HG02884 (cell line): ENCODE results near the gene ACAN.

ENCODE experiments used
- ATAC-seq: cut with Tn5 transposase; IDR thresholded peaks from one replicate; pipeline ENCODE4 v1.9.1; 2021; ENCODE audit warnings: mild to moderate bottlenecking, moderate library complexity; ENCODE audit not compliant: unreplicated experiment

Gene ACAN

DNA sequence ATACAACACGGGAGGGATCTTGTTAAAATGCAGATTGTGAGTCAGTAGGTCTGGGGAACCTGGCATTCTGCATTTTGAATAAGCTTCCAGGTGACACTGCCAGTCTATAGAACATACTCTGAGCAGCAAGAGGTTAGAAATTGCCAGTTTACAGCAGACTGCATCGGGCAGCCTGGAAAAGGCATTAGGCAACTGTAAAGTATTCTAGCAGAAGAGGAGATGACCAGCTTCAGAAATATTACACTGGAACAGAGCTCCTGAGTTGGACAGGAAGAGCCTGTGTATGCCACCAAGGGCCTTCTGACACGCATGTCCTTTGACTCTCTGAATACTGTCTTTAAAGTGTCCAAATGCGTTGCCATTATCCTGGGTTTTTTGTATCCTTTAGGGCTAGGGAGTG lies 2.5 kb upstream of the ACAN start:
- ATAC-seq, result no peak

DNA sequence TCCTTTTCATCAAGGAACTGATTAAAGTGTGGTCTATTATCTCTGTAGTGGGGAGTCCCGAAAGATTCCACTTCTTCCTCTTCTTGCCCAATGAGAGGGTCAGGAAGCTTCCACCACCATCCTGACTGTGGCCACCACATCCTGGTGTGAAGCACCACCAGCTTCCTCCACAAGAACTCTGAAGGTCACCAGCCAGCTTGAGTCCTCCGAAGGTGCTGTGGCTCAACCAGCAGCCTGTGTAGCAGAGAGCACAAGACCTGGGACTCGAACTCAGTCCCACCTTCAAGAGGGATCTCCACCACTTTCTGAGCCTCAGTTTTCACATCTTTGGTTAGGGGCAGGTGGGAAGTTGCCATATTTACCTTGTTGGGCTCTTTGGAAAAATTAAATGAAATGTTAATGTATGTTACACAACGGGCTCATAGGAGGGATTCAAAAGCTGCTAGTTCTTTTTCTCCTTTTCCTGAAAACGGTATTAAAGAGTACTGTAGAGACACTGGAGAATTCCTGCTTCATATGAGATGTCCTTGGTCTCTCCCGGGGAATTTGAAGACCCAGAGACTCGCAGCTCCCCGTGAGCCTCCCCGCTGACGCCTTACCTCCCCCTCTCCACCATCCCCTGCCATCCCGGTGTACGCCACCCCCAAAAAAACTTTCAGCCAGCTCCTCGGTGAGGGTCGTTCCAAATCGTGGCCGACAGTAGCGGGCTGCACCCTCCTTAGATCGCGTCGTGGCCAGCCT lies 816 bp upstream of the ACAN start:
- ATAC-seq, result no peak

DNA sequence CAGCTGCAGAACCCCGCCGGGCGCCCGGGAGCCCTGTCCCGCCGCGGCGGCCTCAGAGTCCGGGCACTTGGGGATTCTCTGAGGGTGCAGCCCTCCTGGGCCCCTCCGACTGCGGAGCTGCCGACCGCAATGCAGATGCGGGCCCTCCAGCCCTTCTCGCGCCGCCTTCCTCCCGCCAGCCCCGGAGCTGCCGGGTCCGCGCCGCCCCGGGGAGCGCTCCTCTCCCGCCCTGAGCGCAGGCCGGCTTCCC lies 320 bp upstream of the ACAN start:
- ATAC-seq, result no peak

DNA sequence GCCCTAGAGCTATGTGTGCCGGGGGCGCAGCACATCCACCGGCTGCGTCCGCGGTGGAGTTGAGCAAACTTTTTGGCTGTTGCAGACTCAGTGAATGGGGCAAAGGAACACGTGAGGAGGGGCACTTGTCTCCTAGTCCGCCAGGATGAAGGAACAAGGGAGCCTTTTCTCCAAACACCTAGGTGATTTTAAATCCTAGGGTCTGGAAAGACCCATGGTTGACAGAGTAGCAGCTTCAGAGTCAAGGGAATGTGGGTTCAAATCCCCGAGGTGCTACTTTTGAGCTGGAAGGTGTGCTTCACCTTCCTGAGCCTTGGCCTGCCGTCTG lies 648 bp downstream of the ACAN start:
- ATAC-seq, result no peak

DNA sequence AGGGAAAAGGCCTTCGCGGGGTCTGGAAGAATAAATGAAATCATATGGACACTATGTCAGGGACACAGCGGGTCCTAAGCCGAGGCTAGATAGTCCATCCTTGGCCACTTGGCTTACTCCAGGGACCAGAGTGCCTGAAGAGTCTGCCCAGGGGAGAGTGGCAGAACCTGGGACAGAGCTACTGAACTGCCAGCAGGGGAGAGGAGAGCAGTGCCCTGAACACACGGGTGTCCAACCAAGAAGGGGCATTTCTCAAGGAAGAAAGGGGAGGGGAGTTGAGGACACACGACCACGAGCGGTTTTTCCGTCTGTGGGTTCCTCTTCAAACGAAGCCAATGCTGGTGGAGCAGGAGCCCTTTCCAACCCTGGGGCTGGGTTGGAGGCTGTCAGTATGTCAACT lies 1.0 kb downstream of the ACAN start:
- ATAC-seq, result no peak

DNA sequence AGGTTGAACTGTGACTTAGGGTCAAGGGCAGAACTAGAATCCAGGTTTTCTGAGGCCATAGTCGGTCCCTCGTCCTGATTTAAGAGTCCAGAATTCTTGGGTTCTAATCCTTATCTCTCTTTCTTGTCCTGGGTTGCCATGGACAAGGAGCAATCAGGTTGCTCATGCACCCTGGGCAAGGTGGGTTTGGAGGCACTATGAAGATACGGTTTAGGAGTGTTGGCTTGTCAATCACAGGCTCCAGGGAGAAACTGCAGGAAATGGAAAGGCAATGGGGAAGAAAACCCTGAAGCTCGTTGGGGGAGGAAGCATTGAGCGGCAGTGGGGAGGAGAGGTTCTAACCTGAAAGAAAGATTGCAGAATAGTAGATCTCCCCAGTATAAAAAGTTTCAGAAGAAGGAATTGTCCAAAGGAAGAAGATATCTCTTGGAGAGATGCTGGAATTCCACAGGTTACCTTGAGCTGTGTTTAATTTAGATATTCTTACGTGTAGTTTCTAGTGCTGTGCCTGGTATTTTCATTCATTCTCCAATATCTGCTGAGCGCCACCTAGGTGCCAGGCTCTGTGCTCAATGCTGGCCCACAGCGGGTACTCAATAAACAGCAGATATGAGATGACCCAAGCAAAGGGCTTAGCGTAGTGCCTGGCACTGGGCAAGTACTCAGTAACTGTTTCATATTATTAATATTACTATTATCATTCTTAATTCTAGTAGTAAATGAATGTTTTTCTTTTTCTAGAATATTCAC lies 2.0 kb downstream of the ACAN start:
- ATAC-seq, result no peak

DNA sequence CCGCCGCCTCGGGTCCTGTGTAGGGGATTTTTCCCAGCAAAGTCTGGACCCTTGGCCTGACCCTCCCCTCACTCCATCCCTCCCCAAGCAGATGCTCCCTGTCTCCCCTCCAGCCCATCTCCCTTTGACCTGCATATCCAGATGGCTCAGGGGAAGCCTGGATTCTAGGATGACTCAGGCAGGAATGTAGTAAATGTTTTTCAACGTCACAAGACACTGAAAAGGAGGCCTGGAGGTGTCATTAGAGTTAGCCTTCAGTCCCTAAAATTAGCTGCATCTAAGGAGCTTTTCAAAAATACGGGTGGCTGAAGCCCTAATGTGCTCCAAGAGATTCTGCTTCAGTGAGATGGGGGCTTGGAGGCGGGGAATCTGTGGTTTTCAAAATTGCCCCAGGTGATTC lies 7.2 kb downstream of the ACAN start:
- ATAC-seq, result no peak

DNA sequence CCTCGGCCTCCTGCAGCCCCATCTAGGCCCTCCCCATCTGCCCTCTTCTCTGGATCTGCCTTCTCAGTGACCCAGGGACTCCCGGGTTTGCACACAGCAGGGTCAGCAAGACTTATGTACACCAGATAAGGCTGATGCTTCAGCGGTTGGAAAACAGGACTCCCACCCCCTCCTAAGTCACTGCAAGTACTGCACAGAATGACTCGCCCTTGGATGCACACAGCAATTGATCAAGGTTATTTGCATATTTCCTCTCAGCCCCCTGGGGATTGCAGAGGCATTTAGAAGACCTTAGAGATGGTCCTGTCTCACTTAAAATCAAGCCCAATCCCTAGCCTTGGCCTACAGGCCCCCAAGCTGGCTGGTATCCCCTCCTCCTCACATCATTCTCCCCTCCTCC lies 8.9 kb downstream of the ACAN start:
- no peak for ATAC-seq

DNA sequence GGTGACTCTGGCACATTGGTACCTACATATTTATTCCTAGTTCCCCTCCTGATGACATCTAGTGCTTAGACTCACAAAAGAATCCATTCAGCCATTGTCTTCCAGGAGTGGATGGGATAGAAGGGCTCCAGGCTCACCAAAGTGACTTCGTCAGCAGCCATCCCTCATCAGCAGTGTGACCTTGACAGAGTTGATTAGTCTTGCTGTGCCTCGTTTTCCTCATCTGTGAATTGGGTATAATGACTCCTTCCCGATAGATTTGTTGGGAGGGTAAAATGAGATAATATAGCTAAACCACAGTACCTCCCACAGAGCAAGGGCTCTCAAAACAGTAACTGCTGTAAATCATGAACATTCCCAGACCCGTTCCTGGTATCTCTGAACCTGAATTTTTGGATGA lies 10.7 kb downstream of the ACAN start:
- ATAC-seq, result no peak

DNA sequence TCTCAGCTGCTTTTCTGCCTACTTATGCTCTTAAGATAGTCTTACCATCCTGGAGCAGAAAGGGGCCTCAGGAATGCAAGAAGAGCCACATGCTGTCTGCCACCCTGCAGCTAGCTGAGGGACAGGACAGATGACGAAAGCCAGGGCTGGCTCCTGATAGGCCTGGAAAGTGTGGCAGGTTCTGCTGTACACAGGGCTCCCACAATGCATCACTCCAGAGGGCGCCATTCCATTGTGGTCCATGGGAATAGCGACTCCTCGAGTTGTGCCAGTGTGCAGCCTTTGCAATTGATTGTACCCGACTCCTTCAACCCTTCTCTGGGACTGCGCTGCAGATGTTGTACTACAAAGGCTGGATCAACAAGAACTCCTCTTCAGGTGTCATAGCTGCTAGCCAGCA lies 11.2 kb downstream of the ACAN start:
- no peak for ATAC-seq

DNA sequence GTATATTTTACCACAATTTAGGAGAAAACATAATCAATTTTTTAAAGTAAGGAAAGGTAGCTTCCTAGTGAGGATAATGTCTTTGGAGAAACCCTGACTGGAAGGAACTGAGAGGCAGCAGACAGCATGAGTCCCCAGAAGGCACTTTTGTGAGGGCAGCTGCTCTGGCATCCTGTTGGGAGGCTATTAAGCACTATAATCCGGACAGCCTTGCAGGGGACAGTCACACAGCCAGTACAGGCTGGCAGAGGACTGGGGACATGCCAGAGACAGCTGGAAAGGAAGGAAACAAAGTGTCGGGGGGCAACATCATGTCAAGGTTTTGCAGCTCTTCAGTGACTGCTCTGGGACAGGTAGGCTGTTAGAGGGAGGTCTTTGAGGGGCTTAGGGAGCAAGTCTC lies 15.7 kb downstream of the ACAN start:
- no peak for ATAC-seq

DNA sequence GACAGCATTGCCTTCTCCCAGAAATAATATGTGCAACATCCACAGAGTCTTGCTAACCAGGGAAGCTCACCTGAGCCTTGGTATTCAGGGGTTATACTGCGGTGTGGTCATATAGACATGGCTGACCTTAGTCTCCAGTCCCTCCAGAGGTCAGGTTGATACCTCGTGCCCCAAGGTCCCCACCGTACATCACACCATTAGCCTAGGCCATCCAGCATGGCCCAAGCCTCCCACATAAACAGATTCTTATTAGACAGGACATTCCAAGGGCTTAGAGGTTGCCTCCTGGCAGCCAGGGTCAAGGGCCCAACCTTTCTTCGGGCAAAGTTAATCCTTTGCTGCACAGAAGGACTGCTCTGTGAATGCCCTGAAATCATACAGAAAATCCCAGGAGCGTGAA lies 18.8 kb downstream of the ACAN start:
- ATAC-seq, result no peak

DNA sequence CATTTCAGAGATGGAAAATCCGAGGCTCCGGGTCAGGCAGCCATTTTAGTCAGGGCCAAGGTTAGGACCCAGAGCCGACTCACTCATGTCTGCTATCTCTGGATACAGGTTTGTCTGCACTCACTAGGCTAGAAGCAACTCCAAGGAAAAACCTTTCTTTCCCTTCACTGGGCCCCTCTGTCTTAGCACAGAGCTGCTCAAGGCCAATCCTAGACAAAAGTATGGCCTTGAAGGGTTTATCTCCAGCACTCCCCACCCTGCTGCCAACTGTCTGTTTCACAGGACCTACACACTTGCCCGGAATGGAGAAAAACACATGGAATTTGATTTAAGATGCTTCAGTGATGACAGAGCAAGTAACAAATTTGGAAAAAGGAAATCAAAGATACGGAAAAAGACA lies 25.6 kb downstream of the ACAN start:
- no peak for ATAC-seq

DNA sequence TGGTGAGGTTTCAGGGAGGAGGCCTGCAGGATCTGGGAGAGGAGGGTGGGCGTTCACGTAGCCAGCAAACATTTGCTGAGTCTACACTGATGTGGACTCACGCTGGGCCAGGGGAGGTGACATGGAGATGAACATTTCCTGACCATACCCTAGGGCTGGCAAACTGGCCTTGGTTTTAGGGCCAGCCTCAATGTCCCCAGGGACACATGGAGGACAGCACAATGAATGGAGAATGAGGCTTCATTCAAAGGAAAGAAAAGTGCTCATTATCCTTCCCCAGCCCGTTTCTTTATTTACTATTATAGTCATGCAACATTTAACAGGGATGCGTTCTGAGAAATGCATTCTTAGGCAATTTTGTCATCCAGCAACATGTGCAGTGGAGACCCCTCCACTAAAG lies 26.8 kb downstream of the ACAN start:
- no peak for ATAC-seq

DNA sequence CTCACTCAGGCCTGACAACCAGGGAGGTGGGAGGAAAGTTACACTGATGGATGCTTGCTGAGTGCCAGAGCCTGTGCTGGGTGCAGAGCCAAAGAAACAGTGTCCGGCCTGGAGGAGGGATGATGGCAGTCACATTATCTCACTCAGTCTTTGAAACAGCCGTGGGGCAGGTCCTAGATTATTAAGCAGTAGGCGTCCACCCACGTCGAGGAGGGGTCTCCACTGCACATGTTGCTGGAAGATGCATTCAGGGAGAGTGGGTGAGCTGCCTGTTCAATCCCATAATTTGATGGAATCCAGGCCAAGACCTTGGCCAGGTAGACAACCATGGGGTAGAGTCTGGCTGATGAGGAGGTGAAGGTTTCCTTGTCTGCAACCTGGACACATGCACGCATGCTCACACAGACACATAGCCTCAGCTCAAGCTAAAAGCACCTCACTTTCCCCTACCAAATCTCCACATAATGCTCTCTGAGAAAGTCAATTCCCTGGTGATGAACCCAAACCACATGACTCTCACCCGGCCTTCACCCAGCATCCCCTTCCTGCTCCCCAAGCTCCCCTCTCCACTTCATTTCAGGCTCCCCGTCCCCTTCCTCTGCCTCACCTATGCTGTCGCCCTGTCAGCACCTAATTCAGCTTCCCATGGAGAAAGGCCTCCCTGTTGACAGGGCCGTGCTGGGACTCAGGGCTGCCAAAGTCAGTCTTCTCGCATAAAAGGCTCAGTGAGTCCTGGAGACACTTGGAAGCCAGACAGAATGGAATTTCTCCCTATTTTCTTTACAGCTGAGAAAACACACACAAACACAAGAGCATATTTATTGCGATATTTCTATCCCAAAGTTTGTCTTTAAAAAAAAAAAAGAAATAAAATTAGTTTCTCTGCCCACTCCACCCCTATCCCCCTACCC lies 29.8 kb downstream of the ACAN start:
- ATAC-seq, result no peak

DNA sequence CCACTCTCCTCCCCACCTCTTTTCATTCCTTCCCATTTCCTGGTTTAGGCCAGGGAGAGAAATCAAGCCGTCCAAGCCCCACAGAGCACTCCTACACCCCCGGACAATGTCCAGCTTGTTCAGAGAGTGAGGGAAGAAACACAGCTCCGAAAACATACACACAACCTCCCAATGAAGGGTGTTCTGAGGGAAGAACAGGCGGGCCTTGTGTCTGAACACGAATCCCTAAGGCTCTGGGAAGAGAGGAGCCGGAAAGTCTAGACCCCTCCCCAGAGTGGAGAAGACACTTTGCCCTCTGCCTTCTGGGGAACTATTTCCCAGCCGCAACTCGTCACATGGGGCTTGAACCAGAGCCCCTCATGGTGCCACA lies 30.5 kb downstream of the ACAN start:
- no peak for ATAC-seq

DNA sequence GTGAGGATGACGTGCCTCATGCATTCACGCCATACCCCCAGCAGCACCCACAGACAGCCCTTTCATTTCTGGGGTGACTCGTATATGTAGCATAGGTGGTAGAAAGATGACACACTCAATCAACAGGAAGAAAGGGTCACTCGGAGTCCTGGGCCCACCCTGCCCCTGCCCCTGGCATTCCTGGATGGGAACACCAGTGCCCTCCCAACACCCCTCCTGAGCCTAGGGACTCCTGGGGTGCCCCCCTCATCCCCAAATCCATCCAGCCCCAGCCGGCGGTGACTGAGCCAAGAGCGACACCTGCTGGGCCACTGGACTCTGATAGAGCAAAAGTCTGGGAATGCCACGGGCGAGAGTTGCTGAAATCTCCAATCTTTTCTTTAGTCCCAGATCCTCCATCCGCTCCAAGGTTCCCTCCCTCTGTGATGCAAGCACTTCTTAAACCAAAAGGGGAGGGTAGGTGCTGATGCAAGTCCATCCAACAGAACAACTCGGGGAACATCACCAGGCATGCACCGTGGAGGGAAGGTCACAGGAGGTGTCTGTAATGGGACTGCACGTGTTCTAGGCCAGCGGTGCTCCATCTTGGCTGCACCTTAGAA lies 31.1 kb downstream of the ACAN start:
- ATAC-seq, result no peak

DNA sequence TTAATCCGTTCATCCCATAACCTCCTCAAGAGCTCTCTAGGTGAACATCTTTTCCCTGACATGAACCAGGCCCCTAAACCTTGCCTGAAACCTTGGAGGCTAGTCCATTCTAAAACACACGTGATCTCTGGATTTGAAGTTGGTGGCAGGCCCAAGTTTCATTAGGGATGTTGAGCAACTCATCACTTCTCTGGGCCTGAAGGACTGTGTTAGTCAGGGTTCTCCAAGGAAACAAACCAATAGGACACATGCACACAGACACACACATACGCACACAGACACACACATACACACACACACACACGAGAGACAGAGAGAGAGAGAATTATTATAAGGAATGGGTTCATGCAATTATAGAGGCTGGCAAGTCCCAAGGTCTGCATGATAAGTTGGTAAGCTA lies 31.9 kb downstream of the ACAN start:
- no peak for ATAC-seq

DNA sequence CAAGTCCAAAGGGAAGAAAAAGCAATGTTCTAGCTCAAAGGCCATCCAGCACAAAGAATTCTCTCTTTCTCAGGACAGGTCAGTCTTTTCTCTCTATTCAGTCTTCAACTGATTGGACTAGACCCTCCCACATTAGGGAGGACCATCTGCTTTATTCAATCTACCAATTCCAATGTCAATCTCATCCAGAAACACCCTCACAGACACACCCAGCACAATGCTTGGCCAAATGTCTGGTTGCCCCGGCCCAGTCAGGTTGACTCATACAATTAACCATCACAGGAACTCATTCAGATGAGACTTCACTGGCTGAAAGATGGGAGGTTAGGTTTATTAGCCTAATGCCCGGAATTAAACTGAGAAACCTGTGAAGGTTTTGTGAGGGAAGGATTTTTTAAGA lies 32.4 kb downstream of the ACAN start:
- ATAC-seq, result no peak

DNA sequence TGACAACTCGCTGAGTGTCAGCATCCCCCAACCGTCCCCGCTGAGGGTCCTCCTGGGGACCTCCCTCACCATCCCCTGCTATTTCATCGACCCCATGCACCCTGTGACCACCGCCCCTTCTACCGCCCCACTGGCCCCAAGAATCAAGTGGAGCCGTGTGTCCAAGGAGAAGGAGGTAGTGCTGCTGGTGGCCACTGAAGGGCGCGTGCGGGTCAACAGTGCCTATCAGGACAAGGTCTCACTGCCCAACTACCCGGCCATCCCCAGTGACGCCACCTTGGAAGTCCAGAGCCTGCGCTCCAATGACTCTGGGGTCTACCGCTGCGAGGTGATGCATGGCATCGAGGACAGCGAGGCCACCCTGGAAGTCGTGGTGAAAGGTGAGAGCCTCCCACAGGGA lies 35.4 kb downstream of the ACAN start:
- no peak for ATAC-seq

DNA sequence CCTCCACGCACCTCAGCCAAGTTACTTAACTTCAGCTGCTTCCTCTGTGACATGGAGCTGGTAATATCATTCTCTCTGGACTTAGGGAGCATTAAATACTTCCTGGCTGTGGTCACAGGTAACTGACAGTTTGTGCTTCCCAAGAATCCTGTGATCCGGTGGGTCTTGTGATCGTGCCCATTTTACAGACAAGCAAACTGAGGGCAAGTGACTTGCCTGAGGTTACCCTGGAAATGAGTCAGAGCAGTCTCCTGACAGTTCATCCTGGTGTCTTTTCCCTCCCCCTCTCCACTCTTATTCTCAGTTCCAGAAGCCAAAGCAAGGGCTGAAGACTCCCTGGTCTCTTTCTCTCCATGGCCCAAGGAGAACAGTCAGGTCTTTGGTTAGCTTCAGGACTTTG lies 35.9 kb downstream of the ACAN start:
- no peak for ATAC-seq

DNA sequence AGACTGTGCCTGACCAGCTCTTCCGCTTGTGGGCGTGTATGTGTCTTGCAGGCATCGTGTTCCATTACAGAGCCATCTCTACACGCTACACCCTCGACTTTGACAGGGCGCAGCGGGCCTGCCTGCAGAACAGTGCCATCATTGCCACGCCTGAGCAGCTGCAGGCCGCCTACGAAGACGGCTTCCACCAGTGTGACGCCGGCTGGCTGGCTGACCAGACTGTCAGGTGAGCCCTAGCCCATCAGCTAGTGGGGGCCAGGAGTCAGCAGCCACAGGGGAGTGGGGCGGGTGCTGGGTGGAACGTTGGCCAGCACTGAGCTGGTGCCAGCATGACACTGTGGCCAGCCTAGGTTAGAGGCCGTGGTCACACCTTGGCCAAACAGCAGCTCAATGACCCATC lies 36.7 kb downstream of the ACAN start:
- ATAC-seq, result no peak
